KOPT-K1 (cell line): ENCODE data around the gene OTOF.

Experiments used
- H3K27ac ChIP-seq: fragments of 200-600 bp; sonication (generic); 2 replicates; pipeline ENCODE4 v1.5.1; 2016; ENCODE audit warnings: antibody characterized with exemption, mild to moderate bottlenecking, low read depth, low read length; ENCODE audit not compliant: poor library complexity, severe bottlenecking
- H3K36me3 ChIP-seq: fragments of 200-600 bp; sonication (generic); 2 replicates; pipeline ENCODE4 v1.5.1; 2017; ENCODE audit warnings: antibody characterized with exemption, mild to moderate bottlenecking, low read length, moderate library complexity; ENCODE audit not compliant: insufficient read depth
- H3K9me3 ChIP-seq: fragments of 200-600 bp; sonication (generic); 2 replicates; pipeline ENCODE4 v1.5.1; 2017; ENCODE audit warnings: antibody characterized with exemption, low read length, mild to moderate bottlenecking; ENCODE audit not compliant: insufficient read depth, poor library complexity, severe bottlenecking

OTOF gene

GRCh38 chr2:26488463-26489212 is 10.7 kb upstream of the OTOF start:
- Histone ChIP-seq H3K9me3 (no peaks in the 10 kb centered on the region), H3K36me3 (no peaks in the 10 kb centered on the region), H3K27ac (no peak overlapping the region)

DNA sequence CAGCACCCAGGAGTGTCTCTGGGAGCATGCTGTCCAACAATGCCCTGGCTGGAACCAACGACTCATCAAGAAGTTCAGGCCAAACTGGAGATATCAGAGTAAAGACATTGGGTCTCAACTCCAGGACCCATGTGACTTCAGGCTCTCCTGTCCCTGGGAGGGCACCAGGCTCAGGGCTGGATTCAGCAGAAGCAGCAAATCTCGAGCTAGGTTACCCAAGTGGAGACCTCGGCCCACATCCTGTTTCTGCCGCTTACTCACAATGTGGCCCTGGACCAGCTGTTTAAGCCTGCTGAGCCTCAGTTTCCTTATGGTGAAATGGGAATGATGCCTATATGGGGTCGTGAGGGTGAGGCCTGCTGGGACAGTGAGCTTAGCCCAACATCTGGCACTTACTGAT is 9.3 kb upstream of the OTOF start:
- Histone ChIP-seq H3K9me3 (no peaks in the 10 kb centered on the region), H3K36me3 (no peaks in the 10 kb centered on the region), H3K27ac (no peak overlapping the region)

- Histone ChIP-seq H3K9me3 (no peaks in the 10 kb centered on the region), H3K27ac (no peak overlapping the region), H3K36me3 (no peaks in the 10 kb centered on the region)
Measured at GRCh38 chr2:26486789-26487188, 8.9 kb upstream of the OTOF start.

- Histone ChIP-seq H3K36me3 (no peaks in the 10 kb centered on the region), H3K27ac (no peak overlapping the region), H3K9me3 (no peaks in the 10 kb centered on the region)
Measured at GRCh38 chr2:26485725-26486418, 7.9 kb upstream of the OTOF start.

DNA sequence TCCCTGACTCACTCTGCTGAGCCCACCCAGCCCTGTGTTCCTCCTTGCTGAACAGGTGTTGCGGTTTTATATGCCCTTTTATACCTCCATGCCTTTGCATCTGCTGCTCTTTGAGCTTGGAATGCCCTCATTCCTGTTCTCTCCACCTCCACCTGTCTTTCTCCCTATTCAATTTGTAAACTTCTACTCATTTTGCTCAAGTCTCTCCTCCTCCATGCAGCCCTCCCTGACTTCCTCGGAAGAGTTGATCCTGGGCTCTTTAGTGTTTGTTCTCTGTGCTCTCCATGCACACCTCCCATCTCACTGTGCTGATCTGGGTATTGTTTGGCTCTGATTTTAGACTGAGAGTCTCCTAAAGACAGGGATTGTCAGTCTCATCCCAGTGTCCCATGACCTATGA is 7.2 kb upstream of the OTOF start:
- H3K36me3 ChIP-seq, result no peaks in the 10 kb centered on the region
- H3K9me3 ChIP-seq, result no peaks in the 10 kb centered on the region

DNA sequence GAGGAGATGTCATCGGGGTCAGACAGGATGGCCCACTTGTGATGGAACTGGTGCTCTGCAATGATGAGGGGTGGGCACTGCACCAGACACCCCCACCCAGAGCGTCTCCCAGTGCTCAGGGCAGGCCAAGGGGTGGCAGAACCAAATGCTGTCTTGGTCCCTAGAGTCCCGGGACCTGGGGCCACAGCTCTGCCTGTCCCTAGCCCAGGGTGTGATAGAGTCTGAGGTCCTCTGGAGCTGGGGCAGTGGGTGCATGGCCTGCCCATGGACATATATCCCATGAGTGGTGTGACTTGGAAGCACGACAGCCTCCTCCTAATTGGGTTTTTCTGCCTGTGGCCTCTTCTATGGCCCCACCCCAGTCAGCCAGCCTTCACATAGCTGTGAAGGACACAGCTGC is 6.7 kb upstream of the OTOF start:
- no peak overlapping the region for H3K27ac ChIP-seq
- H3K36me3 ChIP-seq, result no peaks in the 10 kb centered on the region
- H3K9me3 ChIP-seq, result no peaks in the 10 kb centered on the region

More for the DNA sequence above, 7.2 kb upstream of the OTOF start:
- H3K27ac ChIP-seq, result no peak overlapping the region

DNA sequence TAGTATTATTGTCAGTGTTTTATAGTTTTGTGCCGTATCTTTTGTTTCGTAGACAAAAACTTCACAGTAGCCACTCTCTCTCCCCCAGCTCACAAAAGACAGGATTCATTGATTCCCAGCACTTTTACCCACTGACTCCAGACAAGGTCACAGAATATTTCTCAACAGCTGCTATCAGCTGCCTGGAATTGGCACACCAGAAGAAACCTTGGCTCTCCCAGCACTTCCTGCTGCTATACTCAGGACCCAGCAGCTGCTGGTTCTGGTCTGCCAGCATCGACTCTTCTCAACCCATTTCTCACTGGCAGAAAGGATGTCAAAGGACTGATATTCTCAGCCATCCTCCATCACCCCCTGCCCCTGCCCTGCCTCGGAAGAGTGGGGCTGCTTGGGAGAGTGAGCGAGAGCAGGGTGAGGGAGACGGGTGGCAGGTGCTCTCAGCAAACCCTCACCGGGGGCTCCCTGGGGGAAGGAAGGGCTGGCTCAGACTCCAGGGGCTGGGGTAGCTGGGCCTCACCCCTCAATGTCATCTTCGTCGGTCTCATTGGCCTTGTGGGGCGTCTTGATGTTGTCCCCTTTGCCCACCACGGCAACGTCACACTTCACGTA is 6.1 kb upstream of the OTOF start:
- Histone ChIP-seq H3K27ac (no peak overlapping the region), H3K9me3 (no peaks in the 10 kb centered on the region), H3K36me3 (no peaks in the 10 kb centered on the region)

DNA sequence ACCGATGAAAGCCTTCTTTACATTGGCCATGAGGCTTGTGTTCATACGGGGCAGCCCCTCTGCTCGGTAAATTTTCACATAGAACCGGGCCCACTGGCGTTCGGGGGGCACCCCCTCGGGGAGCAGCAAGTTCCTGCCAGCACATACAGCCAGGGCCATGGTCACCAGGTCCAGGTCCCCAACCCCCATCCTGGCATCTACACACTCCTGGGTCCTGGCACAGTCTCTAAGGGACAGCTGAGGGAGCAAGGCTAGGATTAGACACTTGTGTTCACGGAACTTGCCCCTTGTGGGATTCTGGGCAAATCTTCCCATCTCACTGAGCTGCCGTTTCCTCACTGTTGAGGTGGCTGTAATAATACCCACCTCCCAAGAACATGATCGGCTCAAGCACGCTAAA is 5.6 kb upstream of the OTOF start:
- no peak overlapping the region for H3K27ac ChIP-seq

DNA sequence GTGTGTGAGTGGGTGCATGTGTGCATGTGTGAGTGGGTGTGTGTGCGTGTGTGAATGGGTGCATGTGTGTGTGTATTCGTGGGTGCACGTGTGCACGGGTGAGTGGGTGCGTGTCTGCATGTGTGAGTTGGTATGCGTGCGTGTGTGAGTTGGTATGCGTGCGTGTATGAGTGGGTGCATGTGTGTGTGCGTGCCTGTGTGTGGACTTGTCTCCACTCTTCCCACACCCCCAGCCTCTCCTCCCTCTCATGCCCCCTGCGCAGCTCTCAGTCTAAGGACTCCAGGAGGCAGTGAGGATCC is 5.1 kb upstream of the OTOF start:
- Histone ChIP-seq H3K27ac (no peak overlapping the region), H3K9me3 (no peaks in the 10 kb centered on the region), H3K36me3 (no peaks in the 10 kb centered on the region)

More for the DNA sequence above, 5.6 kb upstream of the OTOF start:
- no peaks in the 10 kb centered on the region for H3K36me3 ChIP-seq
- H3K9me3 ChIP-seq, result no peaks in the 10 kb centered on the region

GRCh38 chr2:26482211-26483026 is 4.5 kb upstream of the OTOF start:
- no peak overlapping the region for H3K27ac ChIP-seq
- H3K9me3 ChIP-seq, result no peaks in the 10 kb centered on the region
- no peaks in the 10 kb centered on the region for H3K36me3 ChIP-seq

DNA sequence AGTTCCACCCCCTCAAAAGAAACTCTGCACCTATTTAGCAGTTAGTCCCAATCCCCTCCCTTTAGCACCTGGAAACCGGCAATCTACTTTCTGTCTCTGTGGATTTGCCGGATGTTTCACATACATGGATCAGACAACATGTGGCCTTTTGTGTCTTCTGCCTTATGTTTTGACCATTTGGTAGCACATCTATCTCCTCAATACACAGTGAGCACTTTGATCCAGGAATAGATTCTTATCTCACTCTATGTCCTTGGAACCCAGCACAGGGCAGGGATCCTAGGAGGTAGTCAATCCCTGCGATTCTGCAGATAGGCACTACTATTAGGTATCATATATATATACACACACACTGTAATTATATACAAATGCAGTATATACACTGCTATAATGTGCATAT is 3.8 kb upstream of the OTOF start:
- H3K36me3 ChIP-seq, result no peaks in the 10 kb centered on the region
- no peak overlapping the region for H3K27ac ChIP-seq

DNA sequence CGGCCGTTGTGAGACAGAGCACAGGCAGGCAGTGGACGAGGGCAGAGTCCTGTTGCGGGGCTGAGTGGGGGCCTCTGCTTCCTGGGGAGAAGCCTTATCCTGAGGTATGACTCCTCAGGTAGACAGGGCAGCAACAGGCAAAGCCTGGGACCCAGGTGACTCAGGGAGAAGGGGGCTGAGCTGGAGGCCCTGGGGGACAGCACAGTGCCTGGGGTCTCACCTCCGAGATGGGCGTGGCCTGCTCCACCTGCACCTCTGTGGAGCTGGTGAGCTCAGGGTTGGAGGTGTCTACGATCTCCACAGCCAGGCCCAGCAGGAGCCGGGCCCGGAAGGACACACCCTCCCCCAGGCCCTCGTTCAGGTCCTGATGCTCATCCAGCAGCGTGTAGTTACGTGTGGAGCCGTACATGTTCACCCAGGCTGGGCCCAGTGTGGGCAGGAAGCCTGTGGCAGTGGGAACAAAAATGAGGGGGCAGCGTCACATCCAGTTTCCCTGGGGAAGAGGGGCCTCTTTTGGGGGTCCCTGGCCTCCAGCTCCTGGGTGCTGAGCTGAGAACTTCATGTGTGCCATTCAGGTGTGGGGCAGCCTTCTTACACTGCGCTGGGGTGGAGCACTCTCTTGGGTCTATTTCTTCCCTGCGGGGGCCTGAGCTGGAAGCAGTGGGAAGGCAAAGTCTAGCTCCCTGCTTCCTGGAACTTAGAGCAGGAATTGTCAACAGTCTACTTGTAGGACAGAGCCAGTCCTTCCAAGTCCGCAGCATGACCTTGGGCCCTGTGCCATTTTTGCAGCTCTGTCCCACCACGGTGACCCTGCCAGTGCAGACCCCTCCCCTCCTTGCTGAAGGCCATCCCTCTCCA is 2.9 kb upstream of the OTOF start:
- H3K27ac ChIP-seq, result no peak overlapping the region
- H3K9me3 ChIP-seq, result no peaks in the 10 kb centered on the region
- no peaks in the 10 kb centered on the region for H3K36me3 ChIP-seq

More for the DNA sequence above, 3.8 kb upstream of the OTOF start:
- H3K9me3 ChIP-seq, result no peaks in the 10 kb centered on the region

DNA sequence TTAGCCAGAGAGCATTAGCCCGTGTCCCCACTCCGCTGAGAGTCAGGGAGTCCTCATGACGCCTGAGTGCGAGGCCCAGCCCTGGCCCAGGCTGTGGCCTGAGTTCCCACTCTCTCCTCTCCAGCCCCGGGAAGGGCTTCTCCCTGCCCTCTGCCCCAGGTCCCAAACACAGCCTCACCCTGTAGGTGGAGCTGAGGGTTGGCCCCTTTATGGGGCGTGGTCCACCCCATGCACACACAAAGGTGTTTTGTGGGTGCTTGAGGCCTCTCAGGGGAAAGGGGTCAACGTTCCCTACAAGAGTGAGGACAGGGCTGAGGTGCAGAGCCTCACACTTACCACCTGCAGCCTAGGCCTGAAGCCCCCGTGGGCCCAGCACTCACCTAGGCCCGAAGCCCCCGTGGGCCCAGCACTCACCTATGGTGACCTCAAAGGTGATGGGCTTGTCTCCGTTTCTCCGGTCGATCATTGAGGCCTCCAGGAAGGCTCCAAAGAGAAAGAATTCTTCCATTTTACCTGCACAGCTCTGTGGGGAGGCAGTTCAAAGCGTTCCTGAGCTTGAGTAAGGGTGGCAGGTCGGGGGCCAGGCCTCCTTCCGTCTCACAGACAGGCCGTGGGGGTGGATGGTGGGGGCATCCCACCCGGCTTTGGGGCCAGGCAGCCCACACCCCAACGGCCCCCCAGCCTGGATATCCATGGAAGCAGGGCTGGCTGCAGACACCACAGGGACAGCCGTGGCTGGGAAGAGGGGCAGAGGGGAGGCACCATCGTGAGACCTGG is 2.1 kb upstream of the OTOF start:
- Histone ChIP-seq H3K27ac (no peak overlapping the region), H3K36me3 (no peaks in the 10 kb centered on the region), H3K9me3 (no peaks in the 10 kb centered on the region)
